PC-9 (cell line): ENCODE data around the gene ANXA11.

Source experiments
- CTCF ChIP-seq: fragments of 200-600 bp; sonication (generic); conservative IDR thresholded peaks from 2 replicates; pipeline ENCODE4 v1.6.1; 2017; ENCODE audit warnings: mixed run types, antibody characterized with exemption, mild to moderate bottlenecking, moderate library complexity
- EZH2 ChIP-seq: fragments of 200-600 bp; sonication (generic); IDR thresholded peaks from 2 replicates; pipeline ENCODE4 v1.8.0; 2017; ENCODE audit warnings: antibody characterized with exemption, low read depth

GRCh38 chr10:80174641-80175395 is 30.5 kb downstream of the ANXA11 start:
- no peak for TF ChIP-seq CTCF
- no peak for TF ChIP-seq EZH2
